WTC11 (cell line): ENCODE results near the gene FOXP1. TPM values are rescaled to one million over a fixed set of nuclear protein-coding genes. Genes with fewer than 3 reads are reported as not detected.

ENCODE experiments used
- ATAC-seq: fragments of 200-7000 bp; cut with Tn5 transposase; 2 replicates; pipeline ENCODE4 v1.10.0; 2021; ENCODE audit warnings: mild to moderate bottlenecking, moderate library complexity
- CTCF ChIA-PET: fragments of 300-600 bp; sonication (Branson Sonifier 250); formaldehyde crosslinking; loops from one replicate; lab custom pipeline; 2021; ENCODE audit warnings: antibody characterized with exemption; lab: Charles Lee
- POLR2A ChIA-PET: fragments of 350-600 bp; sonication (Branson Sonifier 250); formaldehyde crosslinking; loops from one replicate; lab custom pipeline; 2021; ENCODE audit warnings: antibody characterized with exemption; lab: Charles Lee
- DNase-seq: peaks from one replicate; pipeline ENCODE4 v3.0.0; 2021; ENCODE audit warnings: low spot score
- H3K27ac Mint-ChIP-seq: 2 replicates; pipeline ENCODE4 v1.8.0; 2021; ENCODE audit warnings: mixed read lengths
- H3K27me3 Mint-ChIP-seq: 2 replicates; pipeline ENCODE4 v1.8.0; 2021; ENCODE audit warnings: low read depth, mild to moderate bottlenecking, moderate library complexity, mixed read lengths
- H3K36me3 Mint-ChIP-seq: 2 replicates; pipeline ENCODE4 v1.8.0; 2021; ENCODE audit warnings: mixed read lengths
- H3K4me1 Mint-ChIP-seq: 2 replicates; pipeline ENCODE4 v1.8.0; 2022; ENCODE audit warnings: mixed read lengths
- H3K4me3 Mint-ChIP-seq: 2 replicates; pipeline ENCODE4 v1.8.0; 2021; ENCODE audit warnings: mild to moderate bottlenecking, moderate library complexity, mixed read lengths
- H3K9me3 Mint-ChIP-seq: 2 replicates; pipeline ENCODE4 v1.8.0; 2021; ENCODE audit warnings: mixed read lengths
- AR ChIP-seq: fragments of 250-450 bp; sonication (Bioruptor Pico); IDR thresholded peaks from 2 replicates; pipeline ENCODE4 v1.9.0; 2021; ENCODE audit warnings: mild to moderate bottlenecking
- ATF3 ChIP-seq: sonication (generic); formaldehyde crosslinking; conservative IDR thresholded peaks from 2 replicates; pipeline ENCODE4 v1.8.1; 2022; ENCODE audit warnings: mild to moderate bottlenecking, missing genetic modification reagents
- CBFB ChIP-seq: sonication (generic); formaldehyde crosslinking; IDR thresholded peaks from 2 replicates; pipeline ENCODE4 v1.8.1; 2022; ENCODE audit warnings: mild to moderate bottlenecking, low read depth, missing genetic modification reagents
- CREB1 ChIP-seq: sonication (generic); formaldehyde crosslinking; IDR thresholded peaks from 2 replicates; pipeline ENCODE4 v1.8.0; 2023; ENCODE audit warnings: mild to moderate bottlenecking, missing genetic modification reagents
- CTCF ChIP-seq: fragments of 200-600 bp; IDR thresholded peaks from 2 replicates; pipeline ENCODE4 v1.8.0; 2022; ENCODE audit warnings: antibody characterized with exemption
- E2F5 ChIP-seq: sonication (generic); formaldehyde crosslinking; IDR thresholded peaks from 2 replicates; pipeline ENCODE4 v1.8.1; 2022; ENCODE audit warnings: mild to moderate bottlenecking, moderate library complexity, missing genetic modification reagents
- ELF4 ChIP-seq: sonication (generic); formaldehyde crosslinking; IDR thresholded peaks from 2 replicates; pipeline ENCODE4 v1.8.1; 2022; ENCODE audit warnings: low read depth, mild to moderate bottlenecking, moderate library complexity, missing genetic modification reagents
- ESRRA ChIP-seq: sonication (generic); formaldehyde crosslinking; IDR thresholded peaks from 2 replicates; pipeline ENCODE4 v1.8.1; 2022; ENCODE audit warnings: mild to moderate bottlenecking, missing genetic modification reagents, borderline replicate concordance
- IRF2 ChIP-seq: sonication (generic); formaldehyde crosslinking; IDR thresholded peaks from 2 replicates; pipeline ENCODE4 v1.8.0; 2022; ENCODE audit warnings: low read depth, missing genetic modification reagents, borderline replicate concordance
- JAZF1 ChIP-seq: fragments of 250-450 bp; sonication (Bioruptor Pico); IDR thresholded peaks from 2 replicates; pipeline ENCODE4 v1.9.0; 2021; ENCODE audit warnings: moderate library complexity, mild to moderate bottlenecking, inconsistent platforms
- NFYB ChIP-seq: sonication (generic); formaldehyde crosslinking; conservative IDR thresholded peaks from 2 replicates; pipeline ENCODE4 v1.8.0; 2022; ENCODE audit warnings: low read depth, missing genetic modification reagents
- NR1H2 ChIP-seq: sonication (generic); formaldehyde crosslinking; IDR thresholded peaks from 2 replicates; pipeline ENCODE4 v1.9.0; 2021; ENCODE audit warnings: mild to moderate bottlenecking, moderate library complexity, missing genetic modification reagents
- NR3C1 ChIP-seq: sonication (generic); formaldehyde crosslinking; conservative IDR thresholded peaks from 2 replicates; pipeline ENCODE4 v1.8.1; 2023; ENCODE audit warnings: low read depth, mild to moderate bottlenecking, missing genetic modification reagents
- PRRX2 ChIP-seq: fragments of 250-450 bp; sonication (Bioruptor Pico); IDR thresholded peaks from 2 replicates; pipeline ENCODE4 v1.8.0; 2021; ENCODE audit warnings: mild to moderate bottlenecking
- RORB ChIP-seq: fragments of 250-450 bp; sonication (Bioruptor Pico); IDR thresholded peaks from 2 replicates; pipeline ENCODE4 v1.9.0; 2021; ENCODE audit warnings: mild to moderate bottlenecking
- SMAD4 ChIP-seq: sonication (generic); formaldehyde crosslinking; IDR thresholded peaks from 2 replicates; pipeline ENCODE4 v1.8.0; 2022; ENCODE audit warnings: mild to moderate bottlenecking, missing genetic modification reagents
- SOX15 ChIP-seq: fragments of 250-450 bp; sonication (Bioruptor Pico); IDR thresholded peaks from 2 replicates; pipeline ENCODE4 v1.9.0; 2021; ENCODE audit warnings: mild to moderate bottlenecking
- TP53 ChIP-seq: sonication (generic); formaldehyde crosslinking; IDR thresholded peaks from 2 replicates; pipeline ENCODE4 v1.8.1; 2023; ENCODE audit warnings: mild to moderate bottlenecking, missing genetic modification reagents
- ZBTB43 ChIP-seq: sonication (generic); formaldehyde crosslinking; IDR thresholded peaks from 2 replicates; pipeline ENCODE4 v1.8.1; 2023; ENCODE audit warnings: mild to moderate bottlenecking, missing genetic modification reagents
- ZNF138 ChIP-seq: sonication (generic); formaldehyde crosslinking; conservative IDR thresholded peaks from 2 replicates; pipeline ENCODE4 v1.8.1; 2022; ENCODE audit warnings: mild to moderate bottlenecking, moderate library complexity, missing genetic modification reagents
- ZNF219 ChIP-seq: sonication (generic); formaldehyde crosslinking; IDR thresholded peaks from 2 replicates; pipeline ENCODE4 v1.8.0; 2023; ENCODE audit warnings: missing genetic modification reagents, mild to moderate bottlenecking, borderline replicate concordance
- ZNF423 ChIP-seq: fragments of 250-450 bp; sonication (Bioruptor Pico); IDR thresholded peaks from 2 replicates; pipeline ENCODE4 v2.1.2; 2022; ENCODE audit warnings: mild to moderate bottlenecking, moderate library complexity
- ZNF425 ChIP-seq: fragments of 250-450 bp; sonication (Bioruptor Pico); conservative IDR thresholded peaks from 2 replicates; pipeline ENCODE4 v1.9.0; 2021; ENCODE audit warnings: mild to moderate bottlenecking
- ZSCAN18 ChIP-seq: fragments of 250-450 bp; sonication (Bioruptor Pico); IDR thresholded peaks from 2 replicates; pipeline ENCODE4 v2.1.2; 2022; ENCODE audit warnings: mild to moderate bottlenecking, moderate library complexity
- total RNA-seq: library from RNA; stranded (reverse); gene quantifications from 3 replicates; pipeline ENCODE4 v1.2.3, GENCODE V29; 2021

Gene FOXP1
- total RNA-seq, 1 experiment from 2014 or later, result 25.8 TPM

- TF ChIP-seq ZNF425 (CRISPR knock-in tag) (no peak), SMAD4 (no peak), ELF4 (CRISPR knock-in tag) (no peak), TP53 (CRISPR knock-in tag) (no peak), NR1H2 (no peak)
Measured at GRCh38 chr3:71598292-71598691, 14.8 kb upstream of the FOXP1 start (continued).

GRCh38 chr3:71597286-71597685 is 13.8 kb upstream of the FOXP1 start:
- CTCF ChIA-PET, result no interaction called here
- POLR2A ChIA-PET, result no interaction called here
- no peak for DNase-seq
- Mint-ChIP-seq H3K9me3 (peaks cover 44% of the 10 kb centered on the region), H3K27ac (no peak overlapping the region)
- no peak for ATAC-seq
- no peak for TF ChIP-seq IRF2
- no peak for TF ChIP-seq ZBTB43 (CRISPR knock-in tag)
- TF ChIP-seq ZNF138 (CRISPR knock-in tag), result no peak
- no peak for TF ChIP-seq ESRRA (CRISPR knock-in tag)
- TF ChIP-seq NR3C1 (CRISPR knock-in tag), result no peak
- TF ChIP-seq E2F5 (CRISPR knock-in tag), result no peak
- TF ChIP-seq NR1H2, result no peak
- no peak for TF ChIP-seq CREB1 (CRISPR knock-in tag)
- TF ChIP-seq PRRX2 (CRISPR knock-in tag), result no peak
- no peak for TF ChIP-seq JAZF1 (CRISPR knock-in tag)
- TF ChIP-seq, all 79 proteins: peak for 0
- no peak overlapping the region for H3K4me3 Mint-ChIP-seq
- H3K27me3 Mint-ChIP-seq, result no peaks in the 10 kb centered on the region
- no peaks in the 10 kb centered on the region for H3K4me1 Mint-ChIP-seq
- peaks cover 30% of the 10 kb centered on the region for H3K36me3 Mint-ChIP-seq

GRCh38 chr3:71593106-71593505 is 9.6 kb upstream of the FOXP1 start:
- CTCF ChIA-PET, result no interaction called here
- TF ChIP-seq ZNF219 (CRISPR knock-in tag), result no peak
- TF ChIP-seq SMAD4, result no peak
- TF ChIP-seq NFYB (CRISPR knock-in tag), result no peak
- no peak for TF ChIP-seq IRF2
- TF ChIP-seq ATF3 (CRISPR knock-in tag), result no peak
- TF ChIP-seq ESRRA (CRISPR knock-in tag), result no peak
- no peak for TF ChIP-seq SOX15
- TF ChIP-seq RORB (CRISPR knock-in tag), result no peak
- TF ChIP-seq ZNF138 (CRISPR knock-in tag), result no peak
- no peak for TF ChIP-seq CBFB
- no peak for TF ChIP-seq ZNF423 (CRISPR knock-in tag)
- TF ChIP-seq AR (CRISPR knock-in tag), result no peak
- no peak for TF ChIP-seq ZSCAN18 (CRISPR knock-in tag)
- TF ChIP-seq CTCF, result no peak
- TF ChIP-seq, all 79 proteins: peak for 0
- H3K36me3 Mint-ChIP-seq, result peaks cover 37% of the 10 kb centered on the region
- no peak for DNase-seq
- H3K9me3 Mint-ChIP-seq, result peaks cover 59% of the 10 kb centered on the region
- ATAC-seq, result no peak
- H3K4me3 Mint-ChIP-seq, result no peak overlapping the region
- peaks cover under 1% of the 10 kb centered on the region; the same call in 1 of the 2 replicates for H3K4me1 Mint-ChIP-seq
- peaks cover 2% of the 10 kb centered on the region; the same call in 1 of the 2 replicates for H3K27me3 Mint-ChIP-seq
- POLR2A ChIA-PET, result interaction anchor here (0.7 kb wide), 1 partner anchor 435 kb away, joined by 4 read pairs; no protein-coding TSS in a partner anchor
- H3K27ac Mint-ChIP-seq, result no peak overlapping the region
